Colon (tissue), 2 donors: ENCODE data around the gene CEP250.
"Not testable (repeated sequence)": the region's sequence is repeated elsewhere in the genome, so short reads cannot be mapped to it uniquely, and the experiment has no call there.

ENCODE experiments used
- FAIRE-seq: peaks from 2 replicates; lab custom pipeline; 2012; peaks lifted over from hg19 to GRCh38; lab: Jason Lieb, UNC
- donor health status: control.
- donor health status: control.

The CEP250 gene

GRCh38 chr20:35451295-35451694 lies 4.1 kb upstream of the CEP250 start:
- no peak for FAIRE-seq

- no peak for FAIRE-seq
Measured at GRCh38 chr20:35453647-35454046, 1.8 kb upstream of the CEP250 start.

- not testable (repeated sequence) for FAIRE-seq
Measured at GRCh38 chr20:35456700-35457099, 1.3 kb downstream of the CEP250 start.

GRCh38 chr20:35457539-35457938 lies 2.1 kb downstream of the CEP250 start:
- FAIRE-seq, result not testable (repeated sequence)

- no peak for FAIRE-seq
Measured at GRCh38 chr20:35458388-35458787, 3.0 kb downstream of the CEP250 start.

GRCh38 chr20:35461620-35462019 lies 6.2 kb downstream of the CEP250 start:
- FAIRE-seq, result no peak

GRCh38 chr20:35462351-35462750 lies 7.0 kb downstream of the CEP250 start:
- FAIRE-seq, result no peak

- no peak for FAIRE-seq
Measured at GRCh38 chr20:35463455-35464300, 8.3 kb downstream of the CEP250 start.

- no peak for FAIRE-seq
Measured at GRCh38 chr20:35465976-35466375, 10.6 kb downstream of the CEP250 start.

- no peak for FAIRE-seq
Measured at GRCh38 chr20:35466856-35467255, 11.5 kb downstream of the CEP250 start.

- FAIRE-seq, result no peak
Measured at GRCh38 chr20:35467339-35468224, 12.2 kb downstream of the CEP250 start.

- no peak for FAIRE-seq
Measured at GRCh38 chr20:35468671-35469334, 13.4 kb downstream of the CEP250 start.

GRCh38 chr20:35472209-35472608 lies 16.8 kb downstream of the CEP250 start:
- no peak for FAIRE-seq

GRCh38 chr20:35473684-35474083 lies 18.3 kb downstream of the CEP250 start:
- FAIRE-seq, result no peak

GRCh38 chr20:35474303-35474871 lies 19.0 kb downstream of the CEP250 start:
- no peak for FAIRE-seq

- no peak for FAIRE-seq
Measured at GRCh38 chr20:35476288-35476687, 20.9 kb downstream of the CEP250 start.

GRCh38 chr20:35478804-35479472 lies 23.5 kb downstream of the CEP250 start:
- FAIRE-seq, result no peak

GRCh38 chr20:35479798-35480197 lies 24.4 kb downstream of the CEP250 start:
- no peak for FAIRE-seq

GRCh38 chr20:35487479-35487878 lies 32.1 kb downstream of the CEP250 start:
- FAIRE-seq, result no peak

- no peak for FAIRE-seq
Measured at GRCh38 chr20:35489717-35490116, 34.3 kb downstream of the CEP250 start.

- no peak for FAIRE-seq
Measured at GRCh38 chr20:35490736-35491181, 35.4 kb downstream of the CEP250 start.

- FAIRE-seq, result no peak
Measured at GRCh38 chr20:35491823-35492222, 36.4 kb downstream of the CEP250 start.
